SK-N-SH (cell line): ENCODE data around the gene MRPL55. TPM values are rescaled to one million over a fixed set of nuclear protein-coding genes. Genes with fewer than 3 reads are reported as not detected.

Experiments used
- CTCF ChIA-PET: fragments of 300-600, 350-600 bp; formaldehyde crosslinking; extraction: SDS; loops from one replicate; lab custom pipeline; 2021; lab: Yijun Ruan, JAX
- POLR2A ChIA-PET: fragments of 350-600 bp; sonication (Branson Sonifier 250); formaldehyde crosslinking; extraction: SDS; loops from one replicate; lab custom pipeline; 2020; ENCODE audit warnings: antibody characterized with exemption, inconsistent platforms; lab: Yijun Ruan, JAX
- DNase-seq: peaks from one replicate; pipeline ENCODE4 v3.0.0; 2012
- H2AFZ ChIP-seq: fragments of 200-600 bp; sonication (generic); 2 replicates; pipeline ENCODE4 v1.8.1; 2016; ENCODE audit warnings: antibody characterized with exemption, mild to moderate bottlenecking, low read depth
- H3F3A ChIP-seq: fragments of 200-600 bp; sonication (generic); replicated peaks from 2 replicates; pipeline ENCODE3; 2016; ENCODE audit warnings: antibody characterized with exemption, mild to moderate bottlenecking; ENCODE audit not compliant: insufficient read depth
- H3K27ac ChIP-seq, 2 experiments: fragments of 200-500 bp in 1 of 2; fragments of 200-600 bp in 1 of 2; sonication (Bioruptor generic) in 1 of 2; sonication (generic), shearing (Covaris generic) in 1 of 2; 2 replicates each; pipeline versions ENCODE4 v1.5.1 to v1.6.1; 2014 to 2016; ENCODE audit warnings: low read depth in 2 of 2, inconsistent platforms in 1 of 2, low read length in 1 of 2, mild to moderate bottlenecking in 1 of 2, mixed read lengths in 1 of 2
- H3K27me3 ChIP-seq: fragments of 200-600 bp; sonication (generic), shearing (Covaris generic); 2 replicates; pipeline ENCODE4 v1.6.1; 2016; ENCODE audit warnings: mixed run types; ENCODE audit not compliant: insufficient read depth
- H3K36me3 ChIP-seq, 2 experiments: fragments of 200-500 bp in 1 of 2; fragments of 200-600 bp in 1 of 2; sonication (Bioruptor generic) in 1 of 2; sonication (generic) in 1 of 2; replicated peaks in 1 of 2; 2 replicates each; pipeline versions ENCODE3 to v1.5.1; 2014 to 2016; ENCODE audit warnings: low read length in 1 of 2, mild to moderate bottlenecking in 1 of 2; ENCODE audit not compliant: insufficient read depth in 2 of 2, control insufficient read depth in 1 of 2
- H3K4me1 ChIP-seq, 2 experiments: fragments of 200-500 bp in 1 of 2; fragments of 200-600 bp in 1 of 2; sonication (Bioruptor generic) in 1 of 2; sonication (generic), shearing (Covaris generic) in 1 of 2; 2 replicates each; pipeline versions ENCODE4 v1.5.1 to v1.6.1; 2014 to 2016; ENCODE audit warnings: low read depth in 1 of 2, low read length in 1 of 2, mixed run types in 1 of 2; ENCODE audit not compliant: insufficient read depth in 2 of 2, control insufficient read depth in 1 of 2
- H3K4me2 ChIP-seq: fragments of 200-600 bp; sonication (generic), shearing (Covaris generic); 2 replicates; pipeline ENCODE4 v1.6.1; 2017; ENCODE audit warnings: mixed run types
- H3K4me3 ChIP-seq, 2 experiments: fragments of 200-500 bp in 1 of 2; fragments of 200-600 bp in 1 of 2; sonication (Bioruptor generic) in 1 of 2; sonication (generic), shearing (Covaris generic) in 1 of 2; 2 replicates each; pipeline versions ENCODE4 v1.5.1 to v1.8.1; 2014 to 2016; ENCODE audit warnings: low read depth in 2 of 2, inconsistent platforms in 1 of 2, low read length in 1 of 2, mild to moderate bottlenecking in 1 of 2, mixed read lengths in 1 of 2, moderate library complexity in 1 of 2
- H3K79me2 ChIP-seq: fragments of 200-600 bp; sonication (generic); 2 replicates; pipeline ENCODE4 v1.8.1; 2017; ENCODE audit warnings: mild to moderate bottlenecking; ENCODE audit not compliant: insufficient read depth
- H3K9ac ChIP-seq: fragments of 200-600 bp; sonication (generic); 2 replicates; pipeline ENCODE4 v1.6.1; 2017; ENCODE audit warnings: mixed run types
- H3K9me2 ChIP-seq: fragments of 200-600 bp; sonication (generic); 2 replicates; pipeline ENCODE4 v1.6.1; 2017; ENCODE audit warnings: mixed run types
- H3K9me3 ChIP-seq: fragments of 200-600 bp; sonication (generic); 2 replicates; pipeline ENCODE4 v1.6.1; 2017; ENCODE audit warnings: mixed run types, mild to moderate bottlenecking, moderate library complexity
- H4K20me1 ChIP-seq: fragments of 200-600 bp; sonication (generic); 2 replicates; pipeline ENCODE4 v1.6.1; 2017; ENCODE audit warnings: mild to moderate bottlenecking, mixed run types; ENCODE audit not compliant: insufficient read depth
- CTCF ChIP-seq: fragments of 200-600 bp; sonication (generic); IDR thresholded peaks from 2 replicates; pipeline ENCODE4 v1.6.1; 2017; ENCODE audit warnings: antibody characterized with exemption, mild to moderate bottlenecking, moderate library complexity
- ELF1 ChIP-seq: IDR thresholded peaks from 2 replicates; pipeline ENCODE4 v1.4.0; 2012
- FOSL2 ChIP-seq: IDR thresholded peaks from 2 replicates; pipeline ENCODE4 v1.4.0; 2012; ENCODE audit warnings: low read depth, mild to moderate bottlenecking, moderate library complexity, borderline replicate concordance
- FOXM1 ChIP-seq: IDR thresholded peaks from 2 replicates; pipeline ENCODE4 v1.4.0; 2012; ENCODE audit warnings: low read depth, mild to moderate bottlenecking
- GABPA ChIP-seq: IDR thresholded peaks from 2 replicates; pipeline ENCODE4 v1.4.0; 2012; ENCODE audit warnings: low read depth, mild to moderate bottlenecking
- IRF3 ChIP-seq: fragments of 150-350 bp; IDR thresholded peaks from 2 replicates; pipeline ENCODE4 v1.6.1; 2016; ENCODE audit warnings: mild to moderate bottlenecking, low read depth, low read length
- MAX ChIP-seq: IDR thresholded peaks from 2 replicates; pipeline ENCODE4 v1.4.0; 2012; ENCODE audit warnings: low read depth
- MEF2A ChIP-seq: IDR thresholded peaks from 2 replicates; pipeline ENCODE4 v1.4.0; 2012; ENCODE audit warnings: low read depth, borderline replicate concordance
- MXI1 ChIP-seq: IDR thresholded peaks from 2 replicates; pipeline ENCODE4 v1.6.1; 2012; ENCODE audit warnings: mild to moderate bottlenecking, low read depth, low read length, improper control_type of control experiment
- NFIC ChIP-seq: IDR thresholded peaks from 2 replicates; pipeline ENCODE4 v1.4.0; 2012; ENCODE audit warnings: borderline replicate concordance
- PBX3 ChIP-seq: IDR thresholded peaks from 2 replicates; pipeline ENCODE4; 2012
- RAD21 ChIP-seq: IDR thresholded peaks from 2 replicates; pipeline ENCODE4 v1.6.1; 2012; ENCODE audit warnings: mild to moderate bottlenecking, low read length
- RFX5 ChIP-seq: IDR thresholded peaks from 2 replicates; pipeline ENCODE4 v1.6.1; 2012; ENCODE audit warnings: mild to moderate bottlenecking, improper control_type of control experiment, low read length
- SIN3A ChIP-seq: IDR thresholded peaks from 2 replicates; pipeline ENCODE4 v1.6.1; 2012; ENCODE audit warnings: low read depth, mild to moderate bottlenecking, low read length, moderate library complexity, borderline replicate concordance
- SMC3 ChIP-seq: IDR thresholded peaks from 2 replicates; pipeline ENCODE4 v1.6.1; 2012; ENCODE audit warnings: low read depth, low read length, improper control_type of control experiment
- TAF1 ChIP-seq: IDR thresholded peaks from 2 replicates; pipeline ENCODE4 v1.6.1; 2012; ENCODE audit warnings: low read depth, mild to moderate bottlenecking, low read length, moderate library complexity, borderline replicate concordance
- TCF12 ChIP-seq: IDR thresholded peaks from 2 replicates; pipeline ENCODE4 v1.4.0; 2012
- TEAD4 ChIP-seq: IDR thresholded peaks from 2 replicates; pipeline ENCODE4 v1.4.0; 2012; ENCODE audit warnings: mild to moderate bottlenecking, borderline replicate concordance; ENCODE audit not compliant: insufficient read depth
- USF1 ChIP-seq: IDR thresholded peaks from 2 replicates; pipeline ENCODE4 v1.4.0; 2012; ENCODE audit warnings: low read depth, borderline replicate concordance
- YY1 ChIP-seq: IDR thresholded peaks from 2 replicates; pipeline ENCODE4 v1.4.0; 2012; ENCODE audit warnings: low read depth, mild to moderate bottlenecking
- WGBS: methylation state at CpG from one replicate; pipeline ENCODE4 v1.1.6; 2017; ENCODE audit warnings: low lambda C conversion rate; 5-methylcytosine and 5-hydroxymethylcytosine counted together
- polyA plus RNA-seq, 3 experiments: library from polyadenylated mRNA; depleted of rRNA; stranded (reverse); fragments of >200 nt; gene quantifications; 2 replicates each; pipeline ENCODE4 v1.2.3, GENCODE V29; 2012

The MRPL55 gene
- polyA plus RNA-seq, 1 of the 3 experiments (the other 2 are of a cell fraction), result 75.3 TPM

GRCh38 chr1:228098323-228098931, 10.7 kb downstream of the MRPL55 start:
- H3K36me3 ChIP-seq, result peaks cover 48 to 54% of the 10 kb centered on the region in 2 experiments
- CTCF ChIA-PET, result interaction anchor here (0.7 to 1.9 kb wide), 3 partner anchors 11 to 59 kb away, joined by 3 to 6 read pairs (median 3); no protein-coding TSS in a partner anchor
- no peaks in the 10 kb centered on the region for H3K27me3 ChIP-seq
- no peak overlapping the region for H3K4me2 ChIP-seq
- no peaks in the 10 kb centered on the region for H3K9me2 ChIP-seq
- 95% methylated on average over 20 of the region's 28 CpGs for WGBS
- H3K9ac ChIP-seq, result no peak overlapping the region
- H3K9me3 ChIP-seq, result no peaks in the 10 kb centered on the region
- H3K4me3 ChIP-seq, result no peak overlapping the region
- H2AFZ ChIP-seq, result no peak overlapping the region
- TF ChIP-seq FOSL2, result no peak
- TF ChIP-seq MEF2A, result no peak
- TF ChIP-seq NFIC, result no peak
- no peak for TF ChIP-seq SIN3A
- no peak for TF ChIP-seq MXI1
- TF ChIP-seq IRF3, result no peak
- TF ChIP-seq TEAD4, result no peak
- no peak for TF ChIP-seq PBX3
- no peak for TF ChIP-seq TCF12
- POLR2A ChIA-PET, result interaction anchor here (0.9 kb wide), 1 partner anchor 16 kb away, joined by 4 read pairs; no protein-coding TSS in a partner anchor
- H3K27ac ChIP-seq, result no peak overlapping the region
- peak; percentile 8 for DNase-seq
- H3K4me1 ChIP-seq, result peaks cover 0 to 10% of the 10 kb centered on the region in 2 experiments; a peak in 2 of 4 replicates
- peaks cover 31% of the 10 kb centered on the region for H3F3A ChIP-seq
- H4K20me1 ChIP-seq, result peaks cover 85% of the 10 kb centered on the region
- peaks cover 92% of the 10 kb centered on the region for H3K79me2 ChIP-seq

- Histone ChIP-seq H2AFZ (no peak overlapping the region), H3K4me1 (peaks cover 0 to 10% of the 10 kb centered on the region in 2 experiments; a peak in 2 of 4 replicates), H3F3A (peaks cover 31% of the 10 kb centered on the region), H3K4me3 (no peak overlapping the region), H3K9ac (no peak overlapping the region), H4K20me1 (peaks cover 94% of the 10 kb centered on the region), H3K9me3 (no peaks in the 10 kb centered on the region), H3K36me3 (peaks cover 57 to 59% of the 10 kb centered on the region in 2 experiments), H3K79me2 (peaks cover 98% of the 10 kb centered on the region), H3K27me3 (no peaks in the 10 kb centered on the region), H3K27ac (no peak overlapping the region), H3K4me2 (no peak overlapping the region), H3K9me2 (no peaks in the 10 kb centered on the region)
- ChIA-PET CTCF (interaction anchor here (0.7 to 1.9 kb wide), 3 partner anchors 10 to 60 kb away, joined by 3 to 6 read pairs (median 3); no protein-coding TSS in a partner anchor), POLR2A (no interaction called here)
- peak; percentile 6 for DNase-seq
- 93% methylated on average over 21 of the region's 34 CpGs for WGBS
- TF ChIP-seq FOSL2 (no peak), USF1 (no peak), IRF3 (no peak), CTCF (no peak), ELF1 (no peak), YY1 (no peak), FOXM1 (no peak), RAD21 (no peak), RFX5 (no peak), GABPA (no peak), MAX (no peak), SMC3 (no peak), TAF1 (no peak), TCF12 (no peak), MEF2A (no peak)
Observed at GRCh38 chr1:228097333-228098081, 11.6 kb downstream of the MRPL55 start.
